Suprapubic skin (tissue), 4 donors: Measurements from ENCODE around the gene EGFR.

ENCODE experiments used
- CTCF ChIP-seq, 2 donors: fragments of 200-600 bp in 1 of 2; fragments of 450-650 bp in 1 of 2; sonication (generic) in 1 of 2; IDR thresholded peaks; one replicate each; pipeline ENCODE4 v1.5.1; 2016 to 2019; ENCODE audit warnings: antibody characterized with exemption in 2 of 2, mild to moderate bottlenecking in 1 of 2, moderate library complexity in 1 of 2
- POLR2A ChIP-seq, 2 donors: fragments of 450-650 bp; IDR thresholded peaks; one replicate each; pipeline ENCODE4 v1.6.1; 2017; ENCODE audit warnings: antibody characterized with exemption in 2 of 2, mild to moderate bottlenecking in 2 of 2, moderate library complexity in 2 of 2
- POLR2AphosphoS5 ChIP-seq, 3 donors: sonication (generic); formaldehyde crosslinking; IDR thresholded peaks; one replicate each; pipeline ENCODE4 v1.6.1; 2017; ENCODE audit warnings: antibody characterized with exemption in 3 of 3

DNA sequence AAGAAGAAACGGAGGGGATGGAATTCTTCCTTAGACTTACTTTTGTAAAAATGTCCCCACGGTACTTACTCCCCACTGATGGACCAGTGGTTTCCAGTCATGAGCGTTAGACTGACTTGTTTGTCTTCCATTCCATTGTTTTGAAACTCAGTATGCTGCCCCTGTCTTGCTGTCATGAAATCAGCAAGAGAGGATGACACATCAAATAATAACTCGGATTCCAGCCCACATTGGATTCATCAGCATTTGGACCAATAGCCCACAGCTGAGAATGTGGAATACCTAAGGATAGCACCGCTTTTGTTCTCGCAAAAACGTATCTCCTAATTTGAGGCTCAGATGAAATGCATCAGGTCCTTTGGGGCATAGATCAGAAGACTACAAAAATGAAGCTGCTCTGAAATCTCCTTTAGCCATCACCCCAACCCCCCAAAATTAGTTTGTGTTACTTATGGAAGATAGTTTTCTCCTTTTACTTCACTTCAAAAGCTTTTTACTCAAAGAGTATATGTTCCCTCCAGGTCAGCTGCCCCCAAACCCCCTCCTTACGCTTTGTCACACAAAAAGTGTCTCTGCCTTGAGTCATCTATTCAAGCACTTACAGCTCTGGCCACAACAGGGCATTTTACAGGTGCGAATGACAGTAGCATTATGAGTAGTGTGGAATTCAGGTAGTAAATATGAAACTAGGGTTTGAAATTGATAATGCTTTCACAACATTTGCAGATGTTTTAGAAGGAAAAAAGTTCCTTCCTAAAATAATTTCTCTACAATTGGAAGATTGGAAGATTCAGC is 187.6 kb downstream of the EGFR start:
- TF ChIP-seq CTCF (IDR thresholded peaks at IDR 0.05) (no peak), POLR2AphosphoS5 (IDR thresholded peaks at IDR 0.05) (no peak), POLR2A (IDR thresholded peaks at IDR 0.05) (no peak)
